IPS-18a (cell line): ENCODE results near the gene PLAU.

Experiments
- H3K27ac ChIP-seq: one replicate; pipeline ENCODE4 v1.5.1; 2013; ENCODE audit warnings: low read length
- H3K27me3 ChIP-seq: one replicate; pipeline ENCODE4 v1.6.1; 2013; ENCODE audit warnings: mild to moderate bottlenecking, low read length; ENCODE audit not compliant: control insufficient read depth, insufficient read depth
- H3K36me3 ChIP-seq: one replicate; pipeline ENCODE4 v1.6.1; 2013; ENCODE audit warnings: low read depth, low read length; ENCODE audit not compliant: control insufficient read depth
- H3K4me1 ChIP-seq: one replicate; pipeline ENCODE4 v1.6.1; 2013; ENCODE audit warnings: low read depth, low read length; ENCODE audit not compliant: control insufficient read depth
- H3K4me3 ChIP-seq: one replicate; pipeline ENCODE4 v1.5.1; 2013; ENCODE audit warnings: low read length
- H3K9ac ChIP-seq: one replicate; pipeline ENCODE4 v1.6.1; 2013; ENCODE audit warnings: mild to moderate bottlenecking, low read length, moderate library complexity
- H3K9me3 ChIP-seq: one replicate; pipeline ENCODE4 v1.6.1; 2013; ENCODE audit warnings: low read depth, low read length; ENCODE audit not compliant: control insufficient read depth

The PLAU gene

DNA sequence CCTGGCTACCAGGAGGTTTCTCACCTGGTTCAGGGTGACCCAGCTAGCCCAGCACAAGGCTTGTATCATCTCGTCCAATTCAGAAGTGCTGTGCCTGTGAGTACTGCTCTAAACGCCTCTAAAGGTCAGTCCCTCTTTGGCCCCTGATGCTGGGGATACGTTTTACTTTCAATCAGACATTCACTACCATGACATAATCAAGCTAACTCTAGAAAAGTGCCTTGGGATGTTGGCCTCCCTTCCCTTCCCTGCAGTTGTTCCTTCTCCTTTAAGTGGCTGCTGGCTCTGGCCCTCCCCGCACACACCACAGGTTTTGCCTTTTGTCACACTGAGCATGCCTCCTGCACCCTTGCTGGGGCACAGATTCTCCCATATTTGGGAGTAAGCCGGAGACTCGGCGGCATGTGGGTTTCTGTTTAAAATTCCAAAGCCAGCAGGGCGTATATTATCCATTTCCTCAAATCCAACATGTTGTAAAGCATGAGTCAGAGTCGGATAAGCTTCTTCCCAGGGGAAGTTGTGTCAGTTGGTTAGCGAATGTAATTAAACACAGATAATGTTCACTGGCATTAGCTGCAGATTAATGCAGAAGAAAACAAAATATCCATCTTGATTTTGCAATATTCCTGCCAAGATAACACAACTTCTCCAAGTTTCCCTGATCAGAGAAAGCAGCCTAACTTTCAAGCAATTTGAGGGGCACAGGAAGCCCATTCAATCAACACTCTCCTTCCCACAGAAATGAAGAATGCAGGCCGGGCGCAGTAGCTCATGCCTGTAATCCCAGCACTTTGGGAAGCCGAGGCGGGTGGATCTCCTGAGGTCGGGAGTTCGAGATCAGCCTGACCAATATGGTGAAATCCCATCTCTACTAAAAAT, 55.2 kb downstream of the PLAU start:
- peaks cover 42% of the 10 kb centered on the region for H3K4me1 ChIP-seq
- H3K9ac ChIP-seq = peak overlapping the region; percentile 78
- H3K4me3 ChIP-seq = peak overlapping the region; percentile 38
- peak overlapping the region; percentile 96 for H3K27ac ChIP-seq
- no peaks in the 10 kb centered on the region for H3K27me3 ChIP-seq
- H3K9me3 ChIP-seq = no peaks in the 10 kb centered on the region
- no peaks in the 10 kb centered on the region for H3K36me3 ChIP-seq

- no peaks in the 10 kb centered on the region for H3K36me3 ChIP-seq
- H3K4me3 ChIP-seq = peak overlapping the region; percentile 21
- H3K9ac ChIP-seq = peak overlapping the region; percentile 78
- H3K27me3 ChIP-seq = no peaks in the 10 kb centered on the region
- peak overlapping the region; percentile 96 for H3K27ac ChIP-seq
- peaks cover 42% of the 10 kb centered on the region for H3K4me1 ChIP-seq
- H3K9me3 ChIP-seq = no peaks in the 10 kb centered on the region
Observed at GRCh38 chr10:73967022-73967429, 56.1 kb downstream of the PLAU start.
